Measurements from ENCODE around the gene CD99L2. TPM values are rescaled to one million over a fixed set of nuclear protein-coding genes. Genes with fewer than 3 reads are reported as not detected.

CD99L2 gene
- total and polyA plus RNA-seq, 2 of the 8 experiments (the other 6 are each of a cell fraction or from before 2014, with no cell fraction given), result 8.0 to 8.5 TPM

DNA sequence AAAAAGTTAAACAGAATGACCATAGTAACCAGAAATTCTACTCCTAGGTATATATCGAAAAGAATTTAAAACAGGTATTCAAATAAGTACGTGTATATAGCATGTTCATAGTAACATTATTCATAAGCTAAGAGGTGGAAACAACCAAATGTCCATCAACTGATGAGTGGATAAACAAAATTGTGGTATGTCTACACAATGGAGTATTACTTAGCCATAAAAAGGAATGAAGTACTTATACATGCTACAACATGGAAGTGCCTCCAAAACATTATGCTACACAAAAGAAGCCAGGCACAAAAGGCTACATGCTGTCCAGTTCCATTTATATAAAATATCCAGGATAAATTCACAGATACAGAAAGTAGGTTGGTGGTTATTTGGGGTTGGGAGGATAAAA, 76.5 kb downstream of the CD99L2 start:
- FAIRE-seq (no peak), DNase-seq (ENCODE audit: low read depth in 1 of 2, low spot score in 2 of 2) (no peak)
- Histone ChIP-seq H3K36me3 (ENCODE audit: control insufficient read depth in 2 of 4, insufficient read depth in 4 of 4, low read length in 3 of 4) (peaks cover 0 to 4% (median 0%) of the 10 kb centered on the region in 4 experiments; a peak in 2 of 8 replicates), H3K4ac (replicated peaks; ENCODE audit: insufficient read length, low read depth, low read length) (no peak overlapping the region), H3K56ac (replicated peaks; ENCODE audit: insufficient read length, low read depth, low read length) (no peak overlapping the region), H4K91ac (replicated peaks; ENCODE audit: insufficient read length, low read length) (no peak overlapping the region), H2BK20ac (ENCODE audit: low read length) (no peak overlapping the region), H2BK15ac (ENCODE audit: low read length) (no peak overlapping the region), H4K5ac (ENCODE audit: insufficient read length, low read depth, low read length) (no peak overlapping the region), H3K4me1 (replicated peaks in 1 of 4; ENCODE audit: control insufficient read depth in 3 of 4, insufficient read depth in 4 of 4, low read length in 3 of 4) (no peaks in the 10 kb centered on the region), H3K4me3 (ENCODE audit: extremely low read depth in 1 of 4, insufficient read depth in 2 of 4, low read depth in 3 of 4, low read length in 4 of 4) (no peak overlapping the region), H3K79me2 (ENCODE audit: control insufficient read depth in 1 of 2, insufficient read depth in 2 of 2, low read length in 2 of 2) (no peaks in the 10 kb centered on the region), H4K8ac (ENCODE audit: extremely low read depth, insufficient read depth, low read length) (no peak overlapping the region), H3K9ac (replicated peaks in 1 of 4; ENCODE audit: extremely low read depth in 1 of 4, low read depth in 3 of 4, low read length in 3 of 4) (no peak overlapping the region), H2BK5ac (ENCODE audit: low read depth, low read length) (no peak overlapping the region), H3K14ac (ENCODE audit: insufficient read length) (no peak overlapping the region), H2AK5ac (ENCODE audit: low read depth, low read length) (no peak overlapping the region), H3K27me3 (replicated peaks in 1 of 4; ENCODE audit: control insufficient read depth in 3 of 4, extremely low read depth in 1 of 4, insufficient read depth in 3 of 4, low read length in 3 of 4) (no peaks in the 10 kb centered on the region), H3K18ac (ENCODE audit: extremely low read depth, low read length) (no peak overlapping the region), H2BK120ac (replicated peaks; ENCODE audit: low read depth, low read length) (no peak overlapping the region), H3K9me3 (ENCODE audit: insufficient read depth in 2 of 2, low read depth in 1 of 2, low read length in 1 of 2) (no peaks in the 10 kb centered on the region), H3K27ac (ENCODE audit: low read depth, low read length) (no peak overlapping the region), H3K79me1 (ENCODE audit: low read depth, low read length) (no peaks in the 10 kb centered on the region), H2AFZ (ENCODE audit: low read length) (no peak overlapping the region), H3K23ac (ENCODE audit: insufficient read length) (no peak overlapping the region), H3K4me2 (ENCODE audit: insufficient read depth in 1 of 2, low read depth in 2 of 2, low read length in 2 of 2) (no peak overlapping the region), H4K20me1 (replicated peaks in 1 of 2; ENCODE audit: control insufficient read depth in 1 of 2, insufficient read depth in 2 of 2, low read length in 2 of 2) (peaks cover 0 to 1% of the 10 kb centered on the region in 2 experiments), H3K23me2 (ENCODE audit: low read depth, low read length) (no peaks in the 10 kb centered on the region), H2BK12ac (ENCODE audit: low read depth, low read length) (no peak overlapping the region)
- CTCF ChIA-PET (ENCODE audit: partially characterized antibody), result no interaction called here
- POLR2A ChIA-PET (ENCODE audit: partially characterized antibody), result no interaction called here
- 100% methylated on average over 2 of the region's 2 CpGs; no CpG with 5 or more reads in 1 of the 2 experiments for WGBS, 2 experiments (ENCODE audit: extremely low coverage in 1 of 2, insufficient coverage in 1 of 2, insufficient read length in 1 of 2, insufficient replicate concordance in 2 of 2, low coverage in 1 of 2, low lambda C conversion rate in 2 of 2, missing lambda C conversion rate in 1 of 2)
- no peak for TF ChIP-seq ATF3 (IDR thresholded peaks at IDR 0.05; ENCODE audit: insufficient read depth, low read depth, low read length)
- no peak for TF ChIP-seq SP4 (IDR thresholded peaks at IDR 0.05; ENCODE audit: low read length)
- TF ChIP-seq HDAC6 (IDR thresholded peaks at IDR 0.05; ENCODE audit: low read depth, low read length), result no peak
